Right lobe of liver (tissue), 6 donors: ENCODE results near the gene LPCAT2. TPM values are rescaled to one million over a fixed set of nuclear protein-coding genes. Genes with fewer than 3 reads are reported as not detected.

Experiments used
- ATAC-seq, 4 donors: fragments of 200-7000 bp; cut with Tn5 transposase; one replicate each; pipeline ENCODE4 v1.9.1; 2020; ENCODE audit warnings: mild to moderate bottlenecking in 4 of 4, moderate library complexity in 4 of 4
- DNase-seq, 3 donors: peaks; one replicate each; pipeline ENCODE4 v3.0.0-alpha.2; 2020
- H3K27ac ChIP-seq, 3 donors: fragments of 200-600 bp; one replicate each; pipeline ENCODE4 v1.8.0; 2022
- H3K27me3 ChIP-seq, 2 donors: fragments of 200-600 bp; one replicate each; pipeline ENCODE4 v1.8.0; 2022
- H3K36me3 ChIP-seq, 4 donors: fragments of 200-600 bp; sonication (generic) in 1 of 4; one replicate each; pipeline versions ENCODE4 v1.5.1 to v1.8.0; 2017 to 2022; ENCODE audit warnings: control low read depth in 1 of 4
- H3K4me1 ChIP-seq, 4 donors: fragments of 200-600 bp; sonication (generic) in 1 of 4; one replicate each; pipeline versions ENCODE4 v1.5.1 to v1.8.0; 2017 to 2022; ENCODE audit warnings: control low read depth in 1 of 4
- H3K4me3 ChIP-seq, 3 donors: fragments of 200-600 bp; one replicate each; pipeline ENCODE4 v1.8.0; 2022
- H3K9me3 ChIP-seq, 4 donors: fragments of 200-600 bp; sonication (generic) in 1 of 4; one replicate each; pipeline versions ENCODE4 v1.5.1 to v1.8.0; 2017 to 2022; ENCODE audit warnings: control low read depth in 1 of 4
- POLR2A ChIP-seq: fragments of 450-650 bp; IDR thresholded peaks from one replicate; pipeline ENCODE4 v1.6.1; 2017; ENCODE audit warnings: antibody characterized with exemption, mild to moderate bottlenecking
- WGBS: methylation state at CpG from one replicate; pipeline ENCODE4 v1.1.6; 2018; ENCODE audit warnings: low coverage, low lambda C conversion rate; ENCODE audit not compliant: insufficient coverage; ENCODE audit errors: missing lambda C conversion rate; 5-methylcytosine and 5-hydroxymethylcytosine counted together
- intact Hi-C, 2 donors: fragments of 100-400 bp; cut with DNase I; formaldehyde crosslinking; loops; one replicate each; pipeline versions ENCODE4 v1.11.2 to v1.14.1; 2022
- total RNA-seq, 6 experiments: library from RNA; depleted of rRNA in 2 of 6; stranded (reverse); fragments of >200 nt in 2 of 6; fragmentation: NEBNext Ultra II Directional in 3 of 6; extraction: Animal tissue kit (Norgen Biotek cat#: 25700) in 3 of 6; gene quantifications; one replicate each; pipeline versions ENCODE4 v1.1.0 to v1.2.4, GENCODE V29; 2016 to 2023
- TF ChIP-seq, protein P1 (sequence below), 4 donors: fragments of 200-600 bp in 3 of 4; fragments of 450-650 bp in 1 of 4; IDR thresholded peaks; one replicate each; pipeline versions ENCODE4 v1.5.1 to v1.8.0; 2016 to 2022; ENCODE audit warnings: antibody characterized with exemption in 4 of 4, mild to moderate bottlenecking in 2 of 4
- donor health status: DM: no; HTN: yes; CAD: no.
- donor health status: DM: no; HTN: no; CAD: no.
- donor health status: DM: no; HTN: no; CAD: no.
- donor health status: DM: no; HTN: yes; CAD: no.
- donor health status: DM: no; HTN: yes; CAD: no.

Gene LPCAT2
- total RNA-seq, 6 experiments from 2014 or later: 1.8 to 5.1 (median 2.7) TPM

DNA sequence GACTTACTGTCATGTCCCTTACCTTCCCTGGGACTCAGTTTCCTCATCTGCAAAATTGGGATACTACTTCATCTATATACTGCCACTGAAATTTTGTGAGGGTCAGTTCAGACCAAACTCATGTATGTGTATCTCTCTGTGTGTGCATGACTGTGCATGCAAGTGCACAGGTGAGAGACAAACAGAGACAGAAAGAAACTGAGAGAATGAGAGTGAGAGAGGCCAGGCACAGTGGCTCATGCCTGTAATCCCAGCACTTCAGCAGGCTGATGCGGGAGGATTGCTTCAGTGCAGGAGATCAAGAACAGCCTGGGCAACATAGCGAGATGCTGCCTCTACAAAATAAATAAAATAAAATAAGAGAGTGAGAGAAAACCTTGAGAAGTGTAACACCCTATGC lies 114.8 kb downstream of the LPCAT2 start:
- Histone ChIP-seq H3K36me3 (no peaks in the 10 kb centered on the region), H3K4me1 (peaks cover 0 to 28% (median 5%) of the 10 kb centered on the region in 4 donors), H3K9me3 (no peaks in the 10 kb centered on the region), H3K27me3 (no peaks in the 10 kb centered on the region), H3K4me3 (no peak overlapping the region), H3K27ac (no peak overlapping the region)
- ATAC-seq: no peak
- intact Hi-C loops: no loop called here
- 65% methylated on average over 2 of the region's 2 CpGs for WGBS
- no peak for TF ChIP-seq POLR2A
- TF ChIP-seq, protein P1, sequence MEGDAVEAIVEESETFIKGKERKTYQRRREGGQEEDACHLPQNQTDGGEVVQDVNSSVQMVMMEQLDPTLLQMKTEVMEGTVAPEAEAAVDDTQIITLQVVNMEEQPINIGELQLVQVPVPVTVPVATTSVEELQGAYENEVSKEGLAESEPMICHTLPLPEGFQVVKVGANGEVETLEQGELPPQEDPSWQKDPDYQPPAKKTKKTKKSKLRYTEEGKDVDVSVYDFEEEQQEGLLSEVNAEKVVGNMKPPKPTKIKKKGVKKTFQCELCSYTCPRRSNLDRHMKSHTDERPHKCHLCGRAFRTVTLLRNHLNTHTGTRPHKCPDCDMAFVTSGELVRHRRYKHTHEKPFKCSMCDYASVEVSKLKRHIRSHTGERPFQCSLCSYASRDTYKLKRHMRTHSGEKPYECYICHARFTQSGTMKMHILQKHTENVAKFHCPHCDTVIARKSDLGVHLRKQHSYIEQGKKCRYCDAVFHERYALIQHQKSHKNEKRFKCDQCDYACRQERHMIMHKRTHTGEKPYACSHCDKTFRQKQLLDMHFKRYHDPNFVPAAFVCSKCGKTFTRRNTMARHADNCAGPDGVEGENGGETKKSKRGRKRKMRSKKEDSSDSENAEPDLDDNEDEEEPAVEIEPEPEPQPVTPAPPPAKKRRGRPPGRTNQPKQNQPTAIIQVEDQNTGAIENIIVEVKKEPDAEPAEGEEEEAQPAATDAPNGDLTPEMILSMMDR (IDR thresholded peaks at IDR 0.05): no peak
- no peak for DNase-seq

DNA sequence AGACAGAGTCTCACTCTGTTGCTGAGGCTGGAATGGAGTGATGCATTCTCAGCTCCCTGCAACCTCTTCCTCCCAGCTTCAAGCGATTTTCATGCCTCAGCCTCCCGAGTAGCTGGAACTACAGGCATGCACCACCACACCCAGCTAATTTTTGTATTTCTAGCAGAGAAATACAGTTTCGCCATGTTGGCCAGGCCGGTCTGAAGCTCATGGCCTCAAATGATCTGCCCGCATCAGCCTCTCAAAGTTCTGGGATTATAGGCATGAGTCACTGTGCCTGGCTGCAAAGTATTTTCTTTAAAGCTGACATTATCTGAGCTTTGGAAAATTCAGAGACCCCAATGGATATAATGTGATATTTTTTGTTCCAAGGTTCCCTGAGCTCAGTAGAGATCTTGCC lies 115.8 kb downstream of the LPCAT2 start:
- no peak for ATAC-seq
- 95% methylated on average over 3 of the region's 5 CpGs for WGBS
- H3K4me3 ChIP-seq: no peak overlapping the region
- H3K9me3 ChIP-seq: no peaks in the 10 kb centered on the region
- H3K36me3 ChIP-seq: no peaks in the 10 kb centered on the region
- intact Hi-C loops: no loop called here
- H3K4me1 ChIP-seq: peaks cover 0 to 28% (median 5%) of the 10 kb centered on the region in 4 donors
- H3K27me3 ChIP-seq: no peaks in the 10 kb centered on the region
- TF ChIP-seq POLR2A: no peak
- TF ChIP-seq, protein P1 (IDR thresholded peaks at IDR 0.05): no peak
- DNase-seq: no peak
- H3K27ac ChIP-seq: no peak overlapping the region

DNA sequence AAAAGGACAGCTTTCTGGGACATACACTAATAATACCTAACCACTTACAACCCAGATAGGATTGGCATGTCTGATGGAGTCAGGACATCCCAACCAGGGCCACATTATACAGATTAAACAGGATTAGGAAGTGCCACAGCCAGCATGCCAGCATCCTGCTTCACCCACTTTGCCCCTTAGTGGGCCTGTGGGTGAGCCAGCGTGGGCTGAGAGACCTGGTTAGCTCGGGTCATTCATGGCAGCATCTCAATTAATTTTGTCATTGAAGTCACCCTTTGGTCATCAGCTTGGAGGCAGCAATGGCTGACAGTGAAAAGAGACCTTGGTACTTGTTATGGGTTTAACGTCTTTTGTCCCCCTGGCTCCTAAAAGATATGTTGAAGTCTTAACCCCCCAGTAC lies 117.0 kb downstream of the LPCAT2 start:
- intact Hi-C loops: no loop called here
- WGBS: 78% methylated on average over 1 of the region's 3 CpGs

DNA sequence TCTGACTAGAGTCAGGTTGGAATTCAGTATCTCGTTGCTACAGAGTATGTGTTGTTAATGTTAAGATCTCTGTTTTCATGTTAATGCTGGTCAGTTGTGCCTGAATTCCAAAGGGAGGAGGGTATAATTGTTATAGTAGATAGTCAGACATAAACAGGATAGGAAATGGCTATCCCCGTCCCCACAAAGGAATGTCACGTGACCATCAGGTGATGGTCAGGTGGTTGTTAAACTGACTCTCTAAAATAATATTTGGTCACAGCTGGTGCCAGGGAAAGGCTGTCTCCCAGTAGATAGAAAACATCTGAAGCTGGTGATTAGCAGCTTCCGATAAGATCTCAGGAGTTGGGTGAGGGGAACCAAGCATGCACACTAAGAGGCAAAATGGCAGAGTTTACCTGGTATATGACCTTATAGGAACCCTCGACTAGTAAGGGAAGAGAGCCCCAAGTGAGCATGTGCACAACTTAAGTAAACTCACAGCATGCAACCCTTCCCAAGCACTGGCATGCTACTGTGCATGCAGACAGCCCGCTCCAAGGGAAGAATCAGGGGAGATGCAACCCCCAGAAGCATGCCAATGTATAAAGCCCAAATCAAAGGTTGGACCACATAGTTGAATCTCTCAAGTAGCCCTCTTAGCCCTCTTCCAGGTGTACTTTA lies 119.6 kb downstream of the LPCAT2 start:
- intact Hi-C loops: no loop called here
- H3K27me3 ChIP-seq: no peaks in the 10 kb centered on the region
- DNase-seq (no peak), ATAC-seq (no peak)
- no peak overlapping the region for H3K4me3 ChIP-seq
- peaks cover 0 to 18% (median 0%) of the 10 kb centered on the region in 4 donors for H3K4me1 ChIP-seq
- H3K9me3 ChIP-seq: no peaks in the 10 kb centered on the region
- no peaks in the 10 kb centered on the region for H3K36me3 ChIP-seq
- no peak for TF ChIP-seq POLR2A
- TF ChIP-seq, protein P1 (IDR thresholded peaks at IDR 0.05): no peak
- no peak overlapping the region for H3K27ac ChIP-seq
- 54% methylated on average over 4 of the region's 6 CpGs for WGBS

More for the DNA sequence above, 117.0 kb downstream of the LPCAT2 start:
- Histone ChIP-seq H3K27me3 (no peaks in the 10 kb centered on the region), H3K9me3 (no peaks in the 10 kb centered on the region), H3K36me3 (no peaks in the 10 kb centered on the region), H3K4me1 (peaks cover 0 to 28% (median 5%) of the 10 kb centered on the region in 4 donors), H3K27ac (no peak overlapping the region), H3K4me3 (no peak overlapping the region)
- ATAC-seq (no peak), DNase-seq (no peak)
- TF ChIP-seq POLR2A: no peak
- TF ChIP-seq, protein P1 (IDR thresholded peaks at IDR 0.05): no peak
